ENCODE measurements around the gene SIRT2.
"Not testable (repeated sequence)": the region's sequence is repeated elsewhere in the genome, so short reads cannot be mapped to it uniquely, and the experiment has no call there.

SIRT2 gene

GRCh38 chr19:38836159-38836982 is 63.0 kb downstream of the SIRT2 start:
- H3K4me3 ChIP-seq (ENCODE audit: low read depth, low read length) = no peak overlapping the region
- no peak for TF ChIP-seq CTCF (IDR thresholded peaks at IDR 0.05; ENCODE audit: borderline replicate concordance, insufficient read depth, low read depth, low read length)

- no peak for TF ChIP-seq CTCF (IDR thresholded peaks at IDR 0.05; ENCODE audit: borderline replicate concordance, insufficient read depth, low read depth, low read length)
- no peak overlapping the region for H3K4me3 ChIP-seq (ENCODE audit: low read depth, low read length)
Measured at GRCh38 chr19:38834590-38834989, 64.8 kb downstream of the SIRT2 start.

GRCh38 chr19:38834104-38834490 is 65.3 kb downstream of the SIRT2 start:
- H3K4me3 ChIP-seq (ENCODE audit: low read depth, low read length) = no peak overlapping the region
- no peak for TF ChIP-seq CTCF (IDR thresholded peaks at IDR 0.05; ENCODE audit: borderline replicate concordance, insufficient read depth, low read depth, low read length)

- no peak for TF ChIP-seq CTCF (IDR thresholded peaks at IDR 0.05; ENCODE audit: borderline replicate concordance, insufficient read depth, low read depth, low read length)
- no peak overlapping the region for H3K4me3 ChIP-seq (ENCODE audit: low read depth, low read length)
Measured at GRCh38 chr19:38833092-38833425, 66.4 kb downstream of the SIRT2 start.

GRCh38 chr19:38831142-38831605 is 68.2 kb downstream of the SIRT2 start:
- peak overlapping the region; percentile 74 for H3K4me3 ChIP-seq (ENCODE audit: low read depth, low read length)
- no peak for TF ChIP-seq CTCF (IDR thresholded peaks at IDR 0.05; ENCODE audit: borderline replicate concordance, insufficient read depth, low read depth, low read length)

GRCh38 chr19:38830039-38830733 is 69.2 kb downstream of the SIRT2 start:
- no peak for TF ChIP-seq CTCF (IDR thresholded peaks at IDR 0.05; ENCODE audit: borderline replicate concordance, insufficient read depth, low read depth, low read length)
- H3K4me3 ChIP-seq (ENCODE audit: low read depth, low read length) = no peak overlapping the region

- H3K4me3 ChIP-seq (ENCODE audit: low read depth, low read length) = not testable (repeated sequence)
Measured at GRCh38 chr19:38829203-38829602, 70.2 kb downstream of the SIRT2 start.

Data from GM12875 (cell line).